ENCODE results near the gene EPHA10.

The EPHA10 gene

DNA sequence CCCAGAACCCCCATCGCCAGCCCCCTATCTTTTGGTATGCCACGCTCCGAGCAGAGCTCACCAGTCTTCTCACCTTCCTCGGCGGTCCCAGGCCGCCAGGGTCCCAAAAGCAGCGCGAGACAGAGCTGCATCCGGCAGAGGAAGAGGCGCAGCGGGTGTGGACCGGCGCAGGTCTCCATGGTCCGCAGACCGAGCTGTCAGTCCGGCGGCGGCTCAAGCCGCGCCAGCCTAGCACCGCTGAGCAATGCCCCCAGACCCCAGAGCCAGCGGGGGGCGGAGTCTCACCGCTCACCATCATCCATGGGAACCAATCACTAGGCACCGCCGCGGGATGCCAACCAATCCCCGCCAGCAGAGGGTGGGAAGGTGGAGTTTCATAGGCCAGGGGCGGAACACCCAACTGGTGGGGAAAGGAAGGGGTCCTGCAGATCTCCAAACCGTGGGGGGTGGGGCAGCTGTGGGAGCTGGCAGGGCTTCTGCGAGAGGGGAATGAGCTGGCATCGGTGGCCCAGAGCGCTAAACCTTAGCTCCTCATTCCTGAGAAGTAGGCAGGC lies at the start of gene EPHA10:
EPHA10 (minus strand) TSS at position 233 of the 554 bp plus-strand sequence; CDS start at position 179, 54 bp downstream.
- no peak for DNase-seq (ENCODE audit: low read depth in 1 of 2, low spot score in 1 of 2)
- in situ Hi-C loops (cut with HindIII; ENCODE audit: low pct_unique_long_range_greater_than_20kb, low sequenced_read_pairs): no loop called here

DNA sequence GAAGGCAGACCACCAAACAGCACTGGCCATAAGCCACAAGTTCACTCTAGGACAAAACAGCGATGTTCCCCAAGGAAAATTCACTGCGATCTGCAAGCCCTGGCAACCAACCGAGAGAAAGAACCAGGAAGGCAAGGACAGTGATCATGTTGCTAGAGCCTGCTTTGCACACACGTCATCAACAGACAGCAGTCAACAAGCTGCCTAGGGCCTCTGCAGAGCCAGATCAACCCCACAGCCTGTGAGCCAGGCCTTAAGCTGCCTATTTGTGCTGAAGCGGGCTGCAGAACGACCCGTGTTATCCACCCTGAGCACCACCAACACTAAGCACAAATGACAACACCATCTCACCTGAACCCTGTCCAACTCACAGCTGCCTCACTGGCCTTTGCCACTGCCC lies 49.3 kb upstream of the EPHA10 start:
- DNase-seq (ENCODE audit: low read depth in 1 of 2, low spot score in 1 of 2): no peak
- no peak for TF ChIP-seq JUND (IDR thresholded peaks at IDR 0.05; ENCODE audit: low read depth)
- in situ Hi-C loops (cut with HindIII; ENCODE audit: low pct_unique_long_range_greater_than_20kb, low sequenced_read_pairs): no loop called here

More for the DNA sequence above, at the start of gene EPHA10:
- no peak for TF ChIP-seq JUND (IDR thresholded peaks at IDR 0.05; ENCODE audit: low read depth)

DNA sequence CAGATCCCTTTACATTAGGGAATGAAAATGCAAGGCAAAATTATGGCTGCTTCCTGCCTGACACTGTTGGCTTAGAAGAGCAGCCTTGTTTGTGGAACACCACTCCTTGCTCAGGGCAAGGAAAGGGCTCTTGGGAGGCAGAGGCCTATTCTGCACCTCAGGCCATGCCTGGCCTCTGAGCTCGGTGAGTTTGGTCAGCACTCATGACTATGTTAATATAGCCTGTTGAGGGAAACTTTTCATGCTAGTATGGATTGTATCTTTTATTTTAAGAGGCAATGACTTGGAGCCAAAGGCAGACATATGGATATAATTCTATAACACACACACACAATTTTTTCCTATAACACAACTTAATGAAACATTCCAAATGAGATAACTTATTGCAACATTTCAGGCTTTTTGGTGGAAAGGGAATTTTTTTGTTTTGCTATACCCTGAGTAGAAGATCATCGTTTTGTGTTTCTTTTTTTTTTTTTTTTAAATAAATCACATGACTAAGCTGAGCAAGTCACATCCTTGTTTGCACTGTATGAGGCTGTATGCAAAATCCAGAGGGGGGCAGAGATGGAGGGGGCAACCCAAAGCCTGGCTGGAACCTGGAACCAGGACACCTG lies 48.7 kb upstream of the EPHA10 start:
- in situ Hi-C loops (cut with HindIII; ENCODE audit: low pct_unique_long_range_greater_than_20kb, low sequenced_read_pairs): no loop called here
- no peak for TF ChIP-seq JUND (IDR thresholded peaks at IDR 0.05; ENCODE audit: low read depth)
- no peak for DNase-seq (ENCODE audit: low read depth in 1 of 2, low spot score in 1 of 2)

DNA sequence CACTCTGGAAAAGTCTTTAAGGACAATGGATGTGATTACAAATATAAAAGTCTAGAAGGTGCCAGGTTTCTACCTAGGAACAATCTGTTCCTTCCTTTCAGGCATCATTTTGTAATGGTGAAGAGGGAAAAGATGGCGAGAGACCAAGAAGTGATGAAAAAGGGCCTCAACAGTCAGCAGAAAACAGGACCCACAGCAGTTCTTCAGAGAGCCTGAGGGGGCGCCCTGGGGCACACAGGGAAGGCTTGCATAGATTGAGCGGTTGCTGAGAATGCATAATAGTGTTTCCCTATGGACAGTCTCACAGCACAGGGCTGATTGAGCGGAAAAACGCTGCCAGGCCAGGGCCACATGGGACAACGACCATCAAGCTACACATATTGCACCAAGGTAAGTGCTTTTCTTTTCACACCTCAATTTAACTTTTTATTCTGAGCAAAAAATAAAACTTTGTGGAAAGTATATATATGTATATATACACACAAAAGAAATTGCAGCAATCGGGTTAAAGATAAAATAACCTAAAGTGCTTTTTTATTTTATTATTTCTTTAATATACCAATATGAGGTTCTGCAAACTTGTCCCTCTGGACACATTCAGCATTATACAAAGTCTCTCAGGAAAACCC lies 46.2 kb upstream of the EPHA10 start:
- TF ChIP-seq JUND (IDR thresholded peaks at IDR 0.05; ENCODE audit: low read depth): no peak
- in situ Hi-C loops (cut with HindIII; ENCODE audit: low pct_unique_long_range_greater_than_20kb, low sequenced_read_pairs): no loop called here
- peak in 1 of 2 experiments; percentile 82 for DNase-seq (ENCODE audit: low read depth in 1 of 2, low spot score in 1 of 2)

DNA sequence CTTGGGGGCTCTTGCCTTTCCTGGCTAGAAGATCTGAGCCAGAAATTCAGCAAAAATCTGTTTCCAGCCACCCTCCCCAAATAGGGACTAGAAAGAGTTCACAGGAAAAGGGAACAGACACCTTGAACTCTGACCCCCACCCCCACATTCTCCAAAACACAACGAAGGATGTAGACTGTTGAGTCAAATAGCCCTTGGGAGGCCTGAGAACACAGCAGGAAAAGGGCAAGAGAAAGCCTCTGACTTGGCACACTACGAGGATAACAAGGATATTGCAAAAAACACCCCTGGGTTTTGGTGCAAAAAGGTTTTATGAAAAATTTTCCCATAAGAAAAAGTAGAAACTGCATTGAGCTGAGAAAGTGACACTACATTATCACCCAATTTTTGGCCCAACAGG lies 45.0 kb upstream of the EPHA10 start:
- DNase-seq (ENCODE audit: low read depth in 1 of 2, low spot score in 1 of 2): no peak
- no peak for TF ChIP-seq JUND (IDR thresholded peaks at IDR 0.05; ENCODE audit: low read depth)
- in situ Hi-C loops (cut with HindIII; ENCODE audit: low pct_unique_long_range_greater_than_20kb, low sequenced_read_pairs): no loop called here

DNA sequence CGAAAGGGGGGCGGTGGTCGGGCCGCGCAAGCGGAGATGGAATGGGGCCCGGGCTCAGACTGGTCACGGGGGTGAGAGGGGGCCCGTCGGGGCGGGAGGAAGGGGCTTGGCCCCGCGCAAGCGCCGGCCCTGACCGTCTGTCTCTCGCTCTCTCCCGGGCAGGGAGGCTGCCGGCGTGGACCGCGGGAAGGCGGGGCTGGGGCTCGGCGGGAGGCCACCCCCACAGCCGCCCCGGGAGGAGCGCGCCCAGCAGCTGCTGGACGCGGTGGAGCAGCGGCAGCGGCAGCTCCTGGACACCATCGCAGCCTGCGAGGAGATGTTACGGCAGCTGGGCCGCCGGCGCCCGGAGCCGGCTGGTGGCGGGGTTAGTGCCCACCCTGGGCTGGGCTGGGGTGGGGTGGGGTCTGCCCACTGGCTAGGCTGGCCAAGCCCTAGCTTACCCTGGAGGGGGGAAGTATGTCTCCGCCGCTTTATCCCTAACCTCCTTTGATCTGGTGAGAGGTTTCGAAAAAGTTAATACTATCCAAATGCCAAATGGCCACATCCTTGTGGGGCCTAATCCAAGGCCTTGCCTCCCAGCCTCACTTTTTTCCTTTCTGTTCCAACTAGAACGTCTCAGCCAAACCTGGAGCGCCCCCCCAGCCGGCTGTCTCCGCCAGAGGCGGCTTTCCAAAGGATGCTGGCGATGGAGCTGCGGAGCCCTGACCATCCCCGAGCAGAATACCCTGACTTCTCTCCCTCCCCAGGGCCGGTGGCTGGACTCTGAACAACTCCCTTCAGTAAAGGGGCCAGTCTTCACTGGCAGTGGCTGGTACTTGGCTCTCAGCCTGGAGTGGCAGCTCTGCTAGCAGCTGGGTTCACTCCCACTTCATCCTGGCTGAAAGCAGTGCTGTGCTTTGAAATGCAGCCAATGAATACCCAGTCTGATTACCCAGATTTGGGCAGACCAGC lies 43.7 kb upstream of the EPHA10 start:
- in situ Hi-C loops (cut with HindIII; ENCODE audit: low pct_unique_long_range_greater_than_20kb, low sequenced_read_pairs): no loop called here
- peak; percentile 42 to 70 for DNase-seq (ENCODE audit: low read depth in 1 of 2, low spot score in 1 of 2)
- TF ChIP-seq JUND (IDR thresholded peaks at IDR 0.05; ENCODE audit: low read depth): no peak

DNA sequence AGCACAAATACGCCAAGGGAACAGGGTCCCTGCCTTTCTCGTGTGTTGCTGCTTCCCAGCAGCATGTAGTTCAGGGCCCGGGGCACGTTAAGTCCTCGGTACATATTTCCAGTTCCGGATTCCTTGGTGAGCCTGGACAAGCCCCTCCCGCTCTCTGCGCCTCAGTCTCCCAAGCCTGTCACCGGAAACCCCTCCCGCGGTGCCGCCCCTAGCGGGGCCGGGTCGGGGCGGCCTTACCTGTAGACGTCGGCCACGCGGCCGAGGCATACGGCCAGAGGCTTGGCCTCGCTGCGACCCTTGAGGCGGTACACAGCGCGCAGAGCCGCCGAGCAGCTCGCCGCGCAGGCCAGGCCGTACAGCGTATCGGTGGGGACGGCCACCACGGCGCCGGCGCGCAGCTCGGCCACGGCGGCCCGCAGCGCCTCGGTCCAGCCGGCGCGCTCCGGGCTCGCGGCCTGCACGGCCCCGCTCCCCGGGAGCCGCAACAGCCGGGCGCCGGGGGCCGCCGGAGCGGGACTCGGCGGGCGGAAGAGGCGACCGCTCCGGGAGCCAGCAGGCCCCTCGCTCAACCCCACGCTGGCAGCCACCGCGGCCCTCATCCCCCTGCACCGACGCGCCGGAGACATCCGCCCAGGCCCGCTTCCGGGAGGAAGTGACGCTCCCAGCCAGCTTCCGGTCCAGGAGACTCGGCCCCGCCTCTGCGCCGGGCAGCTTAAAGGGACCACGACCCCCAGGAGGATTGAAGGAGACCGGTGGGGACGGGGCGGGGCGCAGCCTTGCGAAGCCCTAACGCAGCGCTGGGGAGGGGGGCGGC lies 42.8 kb upstream of the EPHA10 start, which contains the start of the genes C1orf122 and YRDC:
C1orf122 (plus strand) TSS at position 236 of the 814 bp plus-strand sequence. CDS start 615 bp downstream, outside the sequence.
YRDC (minus strand) TSS at position 654 of the 814 bp plus-strand sequence; CDS start at position 626, 28 bp downstream.
- no peak for TF ChIP-seq JUND (IDR thresholded peaks at IDR 0.05; ENCODE audit: low read depth)
- peak; percentile 90 to 95 for DNase-seq (ENCODE audit: low read depth in 1 of 2, low spot score in 1 of 2)
- in situ Hi-C loops (cut with HindIII; ENCODE audit: low pct_unique_long_range_greater_than_20kb, low sequenced_read_pairs): no loop called here

DNA sequence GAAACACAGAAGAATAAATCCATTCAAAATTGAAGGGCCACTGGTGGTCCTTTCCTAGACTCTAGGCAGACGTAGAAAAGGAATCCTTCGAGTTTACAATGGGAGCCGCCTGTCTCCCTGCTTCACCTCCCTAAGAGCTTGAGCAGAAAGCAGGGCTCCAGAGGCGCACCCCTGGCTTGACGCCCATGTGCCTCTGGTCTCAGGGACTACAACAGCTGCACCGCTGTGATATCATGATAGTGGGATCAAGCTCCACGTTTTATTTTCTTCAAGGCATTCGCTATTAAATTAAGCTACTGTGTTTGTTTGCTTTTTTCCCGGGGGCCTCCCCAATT lies 42.3 kb upstream of the EPHA10 start:
- DNase-seq (ENCODE audit: low read depth in 1 of 2, low spot score in 1 of 2): no peak
- in situ Hi-C loops (cut with HindIII; ENCODE audit: low pct_unique_long_range_greater_than_20kb, low sequenced_read_pairs): no loop called here
- TF ChIP-seq JUND (IDR thresholded peaks at IDR 0.05; ENCODE audit: low read depth): no peak

DNA sequence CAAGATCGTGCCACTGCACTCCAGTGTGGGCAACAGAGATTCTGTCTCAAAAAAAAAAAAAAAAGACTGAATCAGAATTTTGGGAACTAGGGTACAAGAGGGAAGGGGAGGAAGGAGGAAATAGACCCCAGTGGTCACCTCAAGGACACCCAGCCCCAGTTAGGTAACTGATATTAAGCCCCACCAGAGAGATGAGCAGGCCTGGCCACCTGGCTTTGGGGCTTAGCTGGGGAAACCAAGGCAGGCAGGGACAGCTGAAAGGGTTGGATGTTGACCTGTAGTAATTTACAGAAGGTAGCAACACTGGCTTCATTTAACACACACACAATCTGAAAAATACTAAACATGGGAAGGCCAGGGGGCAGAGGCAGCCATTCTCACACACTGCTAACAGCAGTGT lies 37.5 kb upstream of the EPHA10 start:
- DNase-seq (ENCODE audit: low read depth in 1 of 2, low spot score in 1 of 2): no peak
- TF ChIP-seq JUND (IDR thresholded peaks at IDR 0.05; ENCODE audit: low read depth): no peak
- in situ Hi-C loops (cut with HindIII; ENCODE audit: low pct_unique_long_range_greater_than_20kb, low sequenced_read_pairs): no loop called here

DNA sequence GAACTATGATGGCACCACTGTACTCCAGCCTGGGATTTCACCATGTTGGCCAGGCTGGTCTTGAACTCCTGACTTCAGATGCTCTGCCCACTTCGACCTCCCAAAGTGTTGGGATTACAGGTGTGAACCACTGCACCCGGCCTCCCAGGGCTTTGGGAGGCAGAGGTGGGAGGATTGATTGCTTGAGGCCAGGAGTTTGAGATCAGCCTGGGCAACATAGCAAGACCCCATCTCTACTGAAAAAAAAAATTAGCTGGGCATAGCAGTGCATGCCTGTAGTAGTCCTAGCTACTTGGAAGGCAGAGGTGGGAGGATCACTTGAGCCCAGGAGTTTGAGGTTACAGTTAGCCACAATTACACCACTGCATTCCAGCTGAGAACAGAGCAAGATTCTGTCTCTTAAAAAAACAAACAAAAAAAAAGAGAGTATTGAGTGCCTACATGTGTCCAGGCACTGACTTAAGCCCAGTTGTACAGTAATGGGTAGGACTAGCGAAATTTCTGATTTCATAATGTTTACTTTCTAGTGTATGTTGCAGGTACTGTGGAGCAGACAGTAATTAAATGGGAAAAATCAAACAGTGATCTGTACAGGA lies 32.9 kb upstream of the EPHA10 start:
- in situ Hi-C loops (cut with HindIII; ENCODE audit: low pct_unique_long_range_greater_than_20kb, low sequenced_read_pairs): no loop called here
- no peak for TF ChIP-seq JUND (IDR thresholded peaks at IDR 0.05; ENCODE audit: low read depth)
- no peak for DNase-seq (ENCODE audit: low read depth in 1 of 2, low spot score in 1 of 2)

DNA sequence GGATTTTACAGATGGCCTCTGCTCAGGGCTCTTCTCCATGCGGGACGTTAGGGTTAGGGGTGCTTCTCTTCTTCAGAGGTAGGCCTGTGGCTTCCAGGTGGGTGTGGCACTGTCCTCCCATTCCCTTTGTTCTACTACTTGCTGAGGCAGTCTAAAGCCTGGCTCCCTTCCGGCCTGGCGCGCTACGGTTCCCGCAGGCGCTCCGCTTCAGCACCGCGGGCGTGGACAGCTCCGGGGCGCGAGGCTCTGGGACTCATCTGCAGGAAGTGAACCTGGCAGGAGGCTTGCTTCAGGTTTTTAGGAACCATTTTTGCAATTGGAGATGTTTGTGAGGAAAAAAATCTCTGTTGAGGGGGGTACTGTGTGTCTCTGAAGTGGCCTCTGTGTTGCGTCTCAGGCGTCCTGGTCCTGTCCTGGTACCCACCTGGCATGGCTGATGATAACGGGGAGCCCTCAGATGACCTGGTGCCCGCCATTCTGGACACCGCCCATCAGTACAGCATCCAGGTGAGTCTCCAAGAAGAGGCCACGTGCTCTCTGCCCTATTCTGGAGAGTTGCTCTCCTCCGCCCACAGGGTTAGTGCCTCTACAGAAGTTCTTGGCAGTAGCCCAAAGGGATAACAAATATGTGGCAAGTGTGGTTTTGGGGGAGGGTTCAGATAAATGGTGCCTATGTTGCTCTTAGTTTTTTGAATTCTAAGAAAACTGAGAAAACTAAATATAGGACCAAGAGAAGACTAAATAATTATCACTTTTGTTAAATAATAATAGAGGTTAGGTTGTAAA lies 30.6 kb upstream of the EPHA10 start:
- in situ Hi-C loops (cut with HindIII; ENCODE audit: low pct_unique_long_range_greater_than_20kb, low sequenced_read_pairs): no loop called here
- TF ChIP-seq JUND (IDR thresholded peaks at IDR 0.05; ENCODE audit: low read depth): no peak
- peak; percentile 54 to 67 for DNase-seq (ENCODE audit: low read depth in 1 of 2, low spot score in 1 of 2)
